DOHH2 (cell line): ENCODE measurements around the gene DYRK1B.

Source experiments
- CTCF ChIP-seq: fragments of 200-600 bp; sonication (generic); IDR thresholded peaks from one replicate; pipeline ENCODE4 v1.5.1; 2014; ENCODE audit warnings: antibody characterized with exemption, mild to moderate bottlenecking, low read depth, low read length; ENCODE audit not compliant: poor library complexity, severe bottlenecking
- EZH2phosphoT487 ChIP-seq: fragments of 200-600 bp; sonication (generic); IDR thresholded peaks from 2 replicates; pipeline ENCODE4 v1.6.1; 2017; ENCODE audit warnings: borderline replicate concordance, mild to moderate bottlenecking, antibody characterized with exemption, low read length, moderate library complexity, mixed read lengths

GRCh38 chr19:39846678-39847486, 12.9 kb upstream of the DYRK1B start:
- TF ChIP-seq CTCF (no peak), EZH2phosphoT487 (no peak)
